K562 (cell line): ENCODE data around the gene ITGA1. TPM values are rescaled to one million over a fixed set of nuclear protein-coding genes. Genes with fewer than 3 reads are reported as not detected.

Experiments used
- ATAC-seq: fragments of 200-7000 bp; cut with Tn5 transposase; 3 replicates; pipeline ENCODE4 v1.9.1; 2020; ENCODE audit warnings: moderate library complexity
- BruUV-seq: library from RNA; stranded (reverse); fragments of 400-500 nt; replicated peaks from 2 replicates; lab custom pipeline; 2021; lab: Mats Ljungman, UMichigan
- CTCF ChIA-PET: fragments of 300-600 bp; formaldehyde crosslinking; extraction: SDS; loops from one replicate; lab custom pipeline; 2021; ENCODE audit warnings: low intra/inter-chr PET ratio; lab: Yijun Ruan, JAX
- POLR2A ChIA-PET: fragments of 300-600, 350-650 bp; sonication (Branson Sonifier 250); formaldehyde crosslinking; extraction: SDS; loops from one replicate; lab custom pipeline; 2021; ENCODE audit warnings: antibody characterized with exemption, inconsistent platforms; lab: Yijun Ruan, JAX
- DNase-seq, 4 experiments: peaks; one replicate each; pipeline versions ENCODE4 v3.0.0 to v3.0.0-alpha.2; 2011 to 2018; ENCODE audit warnings: low spot score in 3 of 4, mixed read lengths in 3 of 4; ENCODE audit errors: extremely low read depth in 1 of 4
- FAIRE-seq: peaks from 2 replicates; lab custom pipeline; 2011; peaks lifted over from hg19 to GRCh38; lab: Jason Lieb, UNC
- H2AFZ ChIP-seq: 2 replicates; pipeline ENCODE4 v1.6.0; 2011; ENCODE audit warnings: low read depth, low read length, control low read depth, inconsistent platforms
- H3K27ac ChIP-seq: fragments of 200-600 bp; 3 replicates; pipeline ENCODE4 v1.8.0; 2011; ENCODE audit warnings: low read depth, mild to moderate bottlenecking, control low read depth, inconsistent platforms, low read length, moderate library complexity, mixed read lengths; ENCODE audit errors: extremely low read depth
- H3K27me3 ChIP-seq, 2 experiments: fragments of 300-600 bp in 1 of 2; 2 replicates in 1 of 2; 3 replicates in 1 of 2; pipeline versions ENCODE4 v1.6.0 to v1.8.0; 2011; ENCODE audit warnings: inconsistent platforms in 2 of 2, low read length in 2 of 2, mild to moderate bottlenecking in 1 of 2, mixed read lengths in 1 of 2, moderate library complexity in 1 of 2; ENCODE audit not compliant: control insufficient read depth in 2 of 2, insufficient read depth in 2 of 2
- H3K36me3 ChIP-seq: fragments of 300-600 bp; 3 replicates; pipeline ENCODE4 v1.8.0; 2011; ENCODE audit warnings: mild to moderate bottlenecking, low read length, inconsistent platforms; ENCODE audit not compliant: control insufficient read depth, insufficient read depth
- H3K4me1 ChIP-seq, 2 experiments: fragments of 200-600 bp in 1 of 2; replicated peaks in 1 of 2; 2 replicates in 1 of 2; 3 replicates in 1 of 2; pipeline versions ENCODE4 v1.5.1 to v1.8.0; 2011; ENCODE audit warnings: inconsistent platforms in 2 of 2, low read length in 2 of 2, mild to moderate bottlenecking in 1 of 2, mixed read lengths in 1 of 2, moderate library complexity in 1 of 2; ENCODE audit not compliant: control insufficient read depth in 2 of 2, insufficient read depth in 2 of 2
- H3K4me2 ChIP-seq: 2 replicates; pipeline ENCODE4 v1.6.1; 2011; ENCODE audit warnings: low read length, control low read depth, inconsistent platforms, mixed read lengths; ENCODE audit not compliant: insufficient read depth
- H3K4me3 ChIP-seq: fragments of 200-600 bp; sonication (generic), shearing (Covaris generic); 2 replicates; pipeline ENCODE4 v1.5.1; 2016; ENCODE audit warnings: control low read depth, inconsistent platforms
- H3K79me2 ChIP-seq: fragments of 200-600 bp; 3 replicates; pipeline ENCODE4 v1.8.0; 2011; ENCODE audit warnings: low read length, inconsistent platforms; ENCODE audit not compliant: control insufficient read depth, insufficient read depth
- H3K9ac ChIP-seq, 2 experiments: 2 replicates each; pipeline versions ENCODE4 v1.6.0 to v1.6.1; 2011; ENCODE audit warnings: low read depth in 2 of 2, low read length in 2 of 2, control low read depth in 1 of 2, inconsistent platforms in 1 of 2, mild to moderate bottlenecking in 1 of 2, mixed read lengths in 1 of 2; ENCODE audit not compliant: insufficient read depth in 1 of 2
- H3K9me1 ChIP-seq: one replicate; pipeline ENCODE4 v1.6.0; 2011; ENCODE audit warnings: inconsistent platforms, mild to moderate bottlenecking, low read length, moderate library complexity; ENCODE audit not compliant: control insufficient read depth, insufficient read depth
- H3K9me3 ChIP-seq: replicated peaks from 2 replicates; pipeline ENCODE4 v1.5.1; 2011; ENCODE audit warnings: low read depth, low read length, inconsistent platforms; ENCODE audit not compliant: control insufficient read depth, insufficient read depth
- H4K20me1 ChIP-seq: replicated peaks from 2 replicates; pipeline ENCODE4 v1.6.1; 2011; ENCODE audit warnings: low read length, inconsistent platforms, mixed read lengths; ENCODE audit not compliant: control insufficient read depth, insufficient read depth
- CSDE1 ChIP-seq, 2 experiments: fragments of 450-650 bp; IDR thresholded peaks; 2 replicates each; pipeline ENCODE4 v1.6.1; 2016; ENCODE audit warnings: mild to moderate bottlenecking in 1 of 2
- E2F3 ChIP-seq: fragments of 250-450 bp; sonication (Bioruptor Pico); IDR thresholded peaks from 2 replicates; pipeline ENCODE4 v1.4.0; 2020; ENCODE audit warnings: mild to moderate bottlenecking
- HDAC8 ChIP-seq: fragments of 450-650 bp; IDR thresholded peaks from 2 replicates; pipeline ENCODE4 v1.6.1; 2016; ENCODE audit warnings: mild to moderate bottlenecking, missing genetic modification characterization, moderate library complexity, missing compliant biosample characterization
- HSF4 ChIP-seq: fragments of 250-450 bp; sonication (Bioruptor Pico); IDR thresholded peaks from 2 replicates; pipeline ENCODE4 v2.1.2; 2022; ENCODE audit warnings: mild to moderate bottlenecking, moderate library complexity, borderline replicate concordance
- KDM4B ChIP-seq, 2 experiments: fragments of 450-650 bp in 1 of 2; sonication (generic) in 1 of 2; IDR thresholded peaks; 2 replicates each; pipeline ENCODE4 v1.6.1; 2016 to 2017; ENCODE audit warnings: borderline replicate concordance in 2 of 2, antibody characterized with exemption in 1 of 2, low read depth in 1 of 2, mild to moderate bottlenecking in 1 of 2
- POLR2A ChIP-seq: fragments of 450-650 bp; conservative IDR thresholded peaks from 2 replicates; pipeline ENCODE4 v1.6.1; 2016
- POLR3A ChIP-seq: IDR thresholded peaks from 2 replicates; pipeline ENCODE4 v1.6.1; 2011; ENCODE audit warnings: borderline replicate concordance, mild to moderate bottlenecking, moderate library complexity; ENCODE audit not compliant: insufficient read length, insufficient read depth; ENCODE audit errors: extremely low read depth
- RHOXF2B ChIP-seq: fragments of 250-450 bp; sonication (Bioruptor Pico); conservative IDR thresholded peaks from 2 replicates; pipeline ENCODE4 v1.5.1; 2021
- SMAD1 ChIP-seq: fragments of 150-350 bp; IDR thresholded peaks from 2 replicates; pipeline ENCODE4 v1.6.1; 2014; ENCODE audit warnings: low read length, low read depth; ENCODE audit not compliant: partially characterized antibody
- SMAD2 ChIP-seq: fragments of 150-350 bp; IDR thresholded peaks from 2 replicates; pipeline ENCODE4 v1.6.1; 2014; ENCODE audit warnings: low read depth, mild to moderate bottlenecking, low read length
- SP1 ChIP-seq: sonication (generic); formaldehyde crosslinking; IDR thresholded peaks from 2 replicates; pipeline ENCODE4 v1.8.1; 2022; ENCODE audit warnings: mild to moderate bottlenecking, missing genetic modification reagents
- ZBED1 ChIP-seq: IDR thresholded peaks from 2 replicates; pipeline ENCODE4 v1.6.1; 2014
- ZNF778 ChIP-seq: fragments of 450-650 bp; formaldehyde crosslinking; IDR thresholded peaks from 2 replicates; pipeline ENCODE4 v1.4.0; 2020; ENCODE audit warnings: mild to moderate bottlenecking, moderate library complexity
- WGBS: fragments of 100-300 bp; shearing (Covaris generic); methylation state at CpG from one replicate; pipeline ENCODE4 v1.1.6; 2016; ENCODE audit warnings: low coverage, mixed read lengths; ENCODE audit not compliant: insufficient coverage; ENCODE audit errors: missing lambda C conversion rate; 5-methylcytosine and 5-hydroxymethylcytosine counted together
- in situ Hi-C: fragments of 300-500 bp; cut with MboI; formaldehyde crosslinking; loops from 4 replicates; pipeline ENCODE4 v1.15.0; 2018; ENCODE audit warnings: inconsistent platforms, mixed read lengths
- intact Hi-C: fragments of 100-400 bp; cut with micrococcal nuclease; formaldehyde crosslinking; loops from 2 replicates; pipeline ENCODE4 v1.14.2; 2022
- polyA plus RNA-seq, 8 experiments: library from polyadenylated mRNA; depleted of rRNA in 4 of 8; stranded (reverse) in 5 of 8; unstranded in 3 of 8; fragments of >200 nt; fragmentation: Nextera tagmentation in 2 of 8; fragmentation: Illumina TruSeq in 1 of 8; extraction: Ambion mirVana in 2 of 8; extraction: Trizol in 1 of 8; gene quantifications; 2 replicates each; pipeline versions ENCODE4 v1.2.1 to v1.2.3, GENCODE V29; 2011 to 2014; ENCODE audit warnings: inconsistent platforms in 1 of 8, missing spikeins in 1 of 8
- total RNA-seq, 7 experiments: library from RNA; depleted of rRNA in 6 of 7; stranded (reverse); fragments of >200 nt in 6 of 7; fragmentation: Illumina TruSeq in 2 of 7; extraction: Trizol in 2 of 7; gene quantifications; 2 replicates each; pipeline versions ENCODE4 v1.2.1 to v1.2.3, GENCODE V29; 2011 to 2021; ENCODE audit warnings: low replicate concordance in 1 of 7
- TF ChIP-seq, protein P1 (sequence below): IDR thresholded peaks from 2 replicates; pipeline ENCODE4 v1.6.1; 2012; ENCODE audit warnings: low read depth, low read length, improper control_type of control experiment, borderline replicate concordance

Gene ITGA1
- total and polyA plus RNA-seq, 9 of the 15 experiments (the other 6 are each of a cell fraction or from before 2014, with no cell fraction given), result 0.04 to 0.22 TPM; not detected in 7

DNA sequence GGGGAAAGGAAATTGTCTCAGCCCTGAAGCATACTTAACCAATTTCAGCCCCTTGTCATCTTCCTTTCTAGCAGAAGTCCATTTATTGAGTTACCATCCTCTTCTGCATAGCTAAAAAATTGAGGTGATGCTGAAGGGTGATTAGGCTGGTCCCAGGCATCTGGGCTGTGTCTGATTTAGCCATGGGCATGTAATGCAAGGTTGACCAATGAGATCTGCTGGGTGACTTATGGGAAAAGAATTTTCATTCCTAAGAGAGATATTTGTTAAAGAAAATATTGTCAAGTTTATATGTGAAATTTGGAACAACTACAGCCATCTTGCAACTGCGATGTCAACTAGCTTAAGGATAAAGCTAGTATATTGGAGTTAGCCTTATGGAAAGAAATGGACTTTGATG, 206.6 kb downstream of the ITGA1 start:
- DNase-seq (no peak), ATAC-seq (no peak), FAIRE-seq (no peak)
- in situ Hi-C loops, result no loop called here
- CTCF ChIA-PET, result no interaction called here
- no peaks in the 10 kb centered on the region for H3K9me1 ChIP-seq
- no peak overlapping the region for H2AFZ ChIP-seq
- no peaks in the 10 kb centered on the region for H3K79me2 ChIP-seq
- intact Hi-C loops, result no loop called here
- no peaks in the 10 kb centered on the region for H4K20me1 ChIP-seq
- H3K9ac ChIP-seq, result no peak overlapping the region
- no peaks in the 10 kb centered on the region for H3K36me3 ChIP-seq
- POLR2A ChIA-PET, result no interaction called here
- no peak overlapping the region for H3K4me3 ChIP-seq
- no peaks in the 10 kb centered on the region for H3K9me3 ChIP-seq
- BruUV-seq, result no TSS peak
- peaks cover 10 to 11% of the 10 kb centered on the region in 2 experiments; a peak in 4 of 5 replicates for H3K27me3 ChIP-seq
- no peak overlapping the region for H3K4me2 ChIP-seq
- no peak for TF ChIP-seq SP1 (CRISPR knock-in tag)
- 0% methylated on average over 1 of the region's 1 CpG for WGBS
- H3K4me1 ChIP-seq, result peaks cover 0 to 7% of the 10 kb centered on the region in 2 experiments; a peak in 1 of 5 replicates
- H3K27ac ChIP-seq, result no peak overlapping the region

DNA sequence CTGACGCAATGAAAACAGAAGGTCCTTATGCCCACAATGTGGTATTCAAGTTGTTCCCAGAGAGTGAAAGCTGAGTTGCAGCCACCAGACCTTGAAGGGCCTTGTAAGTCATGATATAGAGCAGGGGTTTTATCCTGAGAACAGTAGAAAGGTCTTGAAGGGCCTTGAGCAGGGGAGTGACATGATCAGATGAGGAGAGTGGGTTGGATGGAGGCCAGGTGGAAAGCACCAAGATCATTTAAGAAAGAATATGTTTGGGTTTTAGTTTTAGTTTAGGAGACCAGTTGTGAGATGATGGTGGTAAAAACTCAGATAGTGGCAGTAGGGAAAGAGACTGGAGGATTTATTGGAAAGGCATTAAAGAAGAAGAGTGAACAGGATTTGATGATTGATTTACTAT, 207.4 kb downstream of the ITGA1 start:
- no TSS peak for BruUV-seq
- Histone ChIP-seq H3K36me3 (no peaks in the 10 kb centered on the region), H3K79me2 (no peaks in the 10 kb centered on the region), H4K20me1 (no peaks in the 10 kb centered on the region), H3K4me2 (no peak overlapping the region), H3K9ac (no peak overlapping the region), H3K27ac (no peak overlapping the region), H3K9me3 (no peaks in the 10 kb centered on the region), H3K27me3 (peaks cover 2 to 3% of the 10 kb centered on the region in 2 experiments; a peak in 2 of 5 replicates), H3K4me3 (no peak overlapping the region), H3K4me1 (no peaks in the 10 kb centered on the region), H2AFZ (no peak overlapping the region)
- WGBS, result 0% methylated on average over 1 of the region's 1 CpG
- CTCF ChIA-PET, result no interaction called here
- in situ Hi-C loops (no loop called here), intact Hi-C loops (no loop called here)
- no peak for FAIRE-seq
- TF ChIP-seq SMAD1 (no peak), ZBED1 (no peak), HSF4 (CRISPR knock-in tag) (no peak), RHOXF2B (CRISPR knock-in tag) (no peak), SMAD2 (no peak), POLR2A (no peak), HDAC8 (tag) (no peak), CSDE1 (IDR thresholded peaks at IDR 0.05) (no peak), ZNF778 (CRISPR knock-in tag) (no peak), POLR3A (no peak), KDM4B (IDR thresholded peaks at IDR 0.05; ENCODE audit: borderline replicate concordance in 2 of 2, low read depth in 1 of 2) (no peak), E2F3 (CRISPR knock-in tag) (no peak)
- TF ChIP-seq, protein P1, sequence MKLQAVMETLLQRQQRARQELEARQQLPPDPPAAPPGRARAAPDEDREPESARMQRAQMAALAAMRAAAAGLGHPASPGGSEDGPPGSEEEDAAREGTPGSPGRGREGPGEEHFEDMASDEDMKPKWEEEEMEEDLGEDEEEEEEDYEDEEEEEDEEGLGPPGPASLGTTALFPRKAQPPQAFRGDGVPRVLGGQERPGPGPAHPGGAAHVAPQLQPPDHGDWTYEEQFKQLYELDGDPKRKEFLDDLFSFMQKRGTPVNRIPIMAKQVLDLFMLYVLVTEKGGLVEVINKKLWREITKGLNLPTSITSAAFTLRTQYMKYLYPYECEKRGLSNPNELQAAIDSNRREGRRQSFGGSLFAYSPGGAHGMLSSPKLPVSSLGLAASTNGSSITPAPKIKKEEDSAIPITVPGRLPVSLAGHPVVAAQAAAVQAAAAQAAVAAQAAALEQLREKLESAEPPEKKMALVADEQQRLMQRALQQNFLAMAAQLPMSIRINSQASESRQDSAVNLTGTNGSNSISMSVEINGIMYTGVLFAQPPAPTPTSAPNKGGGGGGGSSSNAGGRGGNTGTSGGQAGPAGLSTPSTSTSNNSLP, result no peak
- TF ChIP-seq, all 486 proteins: peak for 0
- POLR2A ChIA-PET, result no interaction called here
- no peak for DNase-seq
- H3K9me1 ChIP-seq, result no peaks in the 10 kb centered on the region
- ATAC-seq, result no peak
